ENCODE measurements around the gene CCDC112. TPM values are rescaled to one million over a fixed set of nuclear protein-coding genes. Genes with fewer than 3 reads are reported as not detected.

The CCDC112 gene
- total and polyA plus RNA-seq, 2 donors from 2014 or later: 3.8 to 6.5 TPM

- FAIRE-seq: no peak
- no peaks in the 10 kb centered on the region for H3K4me1 ChIP-seq (ENCODE audit: control insufficient read depth in 2 of 3, insufficient read depth in 2 of 3, low read depth in 1 of 3, low read length in 3 of 3)
Observed at GRCh38 chr5:115342590-115343377, 46.3 kb upstream of the CCDC112 start.

GRCh38 chr5:115341745-115342144 lies 45.3 kb upstream of the CCDC112 start:
- H3K27me3 ChIP-seq (ENCODE audit: control insufficient read depth, insufficient read depth, low read length): no peaks in the 10 kb centered on the region
- TF ChIP-seq CTCF (IDR thresholded peaks at IDR 0.05; ENCODE audit: borderline replicate concordance, extremely low read depth, insufficient read depth): no peak
- intact Hi-C loops (cut with DNase I): no loop called here
- no peak overlapping the region for H3K9ac ChIP-seq (ENCODE audit: low read length in 3 of 3)
- H3K36me3 ChIP-seq (ENCODE audit: control insufficient read depth in 2 of 3, insufficient read depth in 3 of 3, low read length in 3 of 3): no peaks in the 10 kb centered on the region
- FAIRE-seq (no peak), DNase-seq (no peak)
- no peaks in the 10 kb centered on the region for H3K4me1 ChIP-seq (ENCODE audit: control insufficient read depth in 2 of 3, insufficient read depth in 2 of 3, low read depth in 1 of 3, low read length in 3 of 3)
- H3K4me3 ChIP-seq (ENCODE audit: low read length in 3 of 3): no peak overlapping the region
- no peak overlapping the region for H3K27ac ChIP-seq (ENCODE audit: low read depth in 2 of 2, low read length in 2 of 2)
- H3K9me3 ChIP-seq (ENCODE audit: control insufficient read depth in 2 of 3, insufficient read depth in 1 of 3, low read length in 3 of 3): no peaks in the 10 kb centered on the region

More at GRCh38 chr5:115342590-115343377, 46.3 kb upstream of the CCDC112 start:
- Histone ChIP-seq H3K27me3 (ENCODE audit: control insufficient read depth, insufficient read depth, low read length) (no peaks in the 10 kb centered on the region), H3K27ac (ENCODE audit: low read depth in 2 of 2, low read length in 2 of 2) (no peak overlapping the region), H3K4me3 (ENCODE audit: low read length in 3 of 3) (no peak overlapping the region), H3K36me3 (ENCODE audit: control insufficient read depth in 2 of 3, insufficient read depth in 3 of 3, low read length in 3 of 3) (no peaks in the 10 kb centered on the region), H3K9ac (ENCODE audit: low read length in 3 of 3) (no peak overlapping the region), H3K9me3 (ENCODE audit: control insufficient read depth in 2 of 3, insufficient read depth in 1 of 3, low read length in 3 of 3) (no peaks in the 10 kb centered on the region)
- intact Hi-C loops (cut with DNase I): no loop called here
- no peak for DNase-seq
- TF ChIP-seq CTCF (IDR thresholded peaks at IDR 0.05; ENCODE audit: borderline replicate concordance, extremely low read depth, insufficient read depth): no peak

GRCh38 chr5:115338851-115339250 lies 42.4 kb upstream of the CCDC112 start:
- H3K27ac ChIP-seq (ENCODE audit: low read depth in 2 of 2, low read length in 2 of 2): no peak overlapping the region
- no peak overlapping the region for H3K9ac ChIP-seq (ENCODE audit: low read length in 3 of 3)
- no peaks in the 10 kb centered on the region for H3K36me3 ChIP-seq (ENCODE audit: control insufficient read depth in 2 of 3, insufficient read depth in 3 of 3, low read length in 3 of 3)
- DNase-seq: no peak
- intact Hi-C loops (cut with DNase I): no loop called here
- no peaks in the 10 kb centered on the region for H3K27me3 ChIP-seq (ENCODE audit: control insufficient read depth, insufficient read depth, low read length)
- H3K9me3 ChIP-seq (ENCODE audit: control insufficient read depth in 2 of 3, insufficient read depth in 1 of 3, low read length in 3 of 3): no peaks in the 10 kb centered on the region
- FAIRE-seq: no peak
- TF ChIP-seq CTCF (IDR thresholded peaks at IDR 0.05; ENCODE audit: borderline replicate concordance, extremely low read depth, insufficient read depth): no peak
- no peaks in the 10 kb centered on the region for H3K4me1 ChIP-seq (ENCODE audit: control insufficient read depth in 2 of 3, insufficient read depth in 2 of 3, low read depth in 1 of 3, low read length in 3 of 3)
- H3K4me3 ChIP-seq (ENCODE audit: low read length in 3 of 3): no peak overlapping the region

Measured in kidney (tissue), 14 donors.